Measurements from ENCODE around the gene RBBP9.

- no peak for TF ChIP-seq POLR2AphosphoS5 (IDR thresholded peaks at IDR 0.05)
- TF ChIP-seq EZH2 (IDR thresholded peaks at IDR 0.05; ENCODE audit: borderline replicate concordance, insufficient read depth, low read length, poor library complexity, severe bottlenecking) = no peak
- no peak for TF ChIP-seq CTCF (IDR thresholded peaks at IDR 0.05; ENCODE audit: poor library complexity, severe bottlenecking)
- TF ChIP-seq MXI1 (conservative IDR thresholded peaks at IDR 0.05; ENCODE audit: poor library complexity, severe bottlenecking) = no peak
These were observed 15.4 kb downstream of the RBBP9 start for GRCh38 chr20:18481596-18481995.
